Neural progenitor cell (in vitro differentiated cells): ENCODE data around the gene CUEDC1. TPM values are rescaled to one million over a fixed set of nuclear protein-coding genes. Genes with fewer than 3 reads are reported as not detected.
A peak's percentile ranks its signal among the peaks of the same experiment; 100 is the strongest.

Experiments used
- DNase-seq: peaks from one replicate; pipeline ENCODE4 v3.0.0-alpha.2; 2016; ENCODE audit warnings: low spot score
- H2AFZ ChIP-seq: fragments of 200-600 bp; sonication (generic); replicated peaks from 2 replicates; pipeline ENCODE4 v1.6.1; 2016; ENCODE audit warnings: antibody characterized with exemption
- H3F3A ChIP-seq: fragments of 200-600 bp; sonication (generic); 2 replicates; pipeline ENCODE4 v1.6.1; 2016; ENCODE audit warnings: antibody characterized with exemption, low read depth
- H3K27ac ChIP-seq: fragments of 200-600 bp; sonication (generic); 2 replicates; pipeline ENCODE4 v1.5.1; 2016; ENCODE audit warnings: mild to moderate bottlenecking
- H3K27me3 ChIP-seq: fragments of 200-600 bp; sonication (generic); 2 replicates; pipeline ENCODE4 v1.6.1; 2016; ENCODE audit warnings: mild to moderate bottlenecking, moderate library complexity
- H3K36me3 ChIP-seq: fragments of 200-600 bp; sonication (generic); 2 replicates; pipeline ENCODE4 v1.5.1; 2016
- H3K4me1 ChIP-seq: fragments of 200-600 bp; sonication (generic); 2 replicates; pipeline ENCODE4 v1.6.1; 2016; ENCODE audit warnings: mixed run types
- H3K4me2 ChIP-seq: fragments of 200-600 bp; sonication (generic); 2 replicates; pipeline ENCODE4 v1.6.1; 2016
- H3K4me3 ChIP-seq: fragments of 200-600 bp; sonication (generic); 2 replicates; pipeline ENCODE4 v1.5.1; 2016
- H3K79me2 ChIP-seq: fragments of 200-600 bp; sonication (generic); 2 replicates; pipeline ENCODE4 v1.6.1; 2016; ENCODE audit warnings: low read depth
- H3K9ac ChIP-seq: fragments of 200-600 bp; sonication (generic); 2 replicates; pipeline ENCODE4 v1.6.1; 2016
- H3K9me3 ChIP-seq: fragments of 200-600 bp; sonication (generic); 2 replicates; pipeline ENCODE4 v1.5.1; 2016; ENCODE audit warnings: low read depth
- H4K20me1 ChIP-seq: fragments of 200-600 bp; sonication (generic); 2 replicates; pipeline ENCODE4 v1.6.1; 2016; ENCODE audit warnings: low read depth
- H3K27ac Mint-ChIP-seq: 3 replicates; pipeline ENCODE4 v1.8.0; 2021; ENCODE audit warnings: mixed read lengths
- H3K27me3 Mint-ChIP-seq: 2 replicates; pipeline ENCODE4 v1.8.0; 2022; ENCODE audit warnings: low read depth, mild to moderate bottlenecking, inconsistent platforms, moderate library complexity, mixed read lengths; ENCODE audit not compliant: insufficient read depth
- H3K36me3 Mint-ChIP-seq: 3 replicates; pipeline ENCODE4 v1.8.0; 2021; ENCODE audit warnings: mixed read lengths
- H3K4me1 Mint-ChIP-seq: 3 replicates; pipeline ENCODE4 v1.8.0; 2021; ENCODE audit warnings: mixed read lengths
- H3K4me3 Mint-ChIP-seq: 3 replicates; pipeline ENCODE4 v1.8.0; 2021; ENCODE audit warnings: mild to moderate bottlenecking, moderate library complexity, mixed read lengths
- H3K9me3 Mint-ChIP-seq: 3 replicates; pipeline ENCODE4 v1.8.0; 2020; ENCODE audit warnings: mixed read lengths
- CTCF ChIP-seq: fragments of 200-600 bp; sonication (generic); IDR thresholded peaks from 2 replicates; pipeline ENCODE4 v1.5.1; 2017; ENCODE audit warnings: antibody characterized with exemption, mild to moderate bottlenecking
- EZH2 ChIP-seq: fragments of 200-600 bp; sonication (generic); IDR thresholded peaks from 2 replicates; pipeline ENCODE4 v1.6.1; 2017; ENCODE audit warnings: antibody characterized with exemption, mild to moderate bottlenecking, moderate library complexity
- EZH2phosphoT487 ChIP-seq: fragments of 200-600 bp; sonication (generic); IDR thresholded peaks from 2 replicates; pipeline ENCODE4 v1.6.1; 2017; ENCODE audit warnings: antibody characterized with exemption
- total RNA-seq: library from RNA; depleted of rRNA; stranded (reverse); fragments of >200 nt; gene quantifications from 2 replicates; pipeline ENCODE4 v1.2.3, GENCODE V29; 2015; ENCODE audit warnings: low replicate concordance

Gene CUEDC1
- total RNA-seq, 1 donor from 2014 or later, result 8.8 TPM

GRCh38 chr17:57877803-57878377, 77.3 kb downstream of the CUEDC1 start:
- Mint-ChIP-seq H3K36me3 (peaks cover 27% of the 10 kb centered on the region), H3K27ac (peak overlapping the region; percentile 21), H3K9me3 (no peaks in the 10 kb centered on the region), H3K4me3 (no peak overlapping the region), H3K4me1 (peaks cover 82% of the 10 kb centered on the region), H3K27me3 (peaks cover 10% of the 10 kb centered on the region)
- Histone ChIP-seq H3K4me3 (no peak overlapping the region), H2AFZ (no peak overlapping the region), H4K20me1 (no peaks in the 10 kb centered on the region), H3K36me3 (no peaks in the 10 kb centered on the region), H3K9ac (no peak overlapping the region), H3K4me1 (peaks cover 47% of the 10 kb centered on the region), H3K79me2 (no peaks in the 10 kb centered on the region), H3K27me3 (peaks cover 26% of the 10 kb centered on the region), H3K4me2 (no peak overlapping the region), H3F3A (peaks cover 39% of the 10 kb centered on the region), H3K27ac (no peak overlapping the region), H3K9me3 (no peaks in the 10 kb centered on the region)
- DNase-seq, result no peak
- TF ChIP-seq CTCF, result no peak
- no peak for TF ChIP-seq EZH2
- no peak for TF ChIP-seq EZH2phosphoT487

GRCh38 chr17:57876866-57877237, 78.4 kb downstream of the CUEDC1 start:
- Mint-ChIP-seq H3K4me3 (no peak overlapping the region), H3K36me3 (peaks cover 26% of the 10 kb centered on the region), H3K9me3 (no peaks in the 10 kb centered on the region), H3K27ac (peak overlapping the region; percentile 94), H3K4me1 (peaks cover 78% of the 10 kb centered on the region), H3K27me3 (peaks cover 10% of the 10 kb centered on the region)
- no peak for DNase-seq
- H3K27me3 ChIP-seq, result peaks cover 30% of the 10 kb centered on the region
- peaks cover 38% of the 10 kb centered on the region for H3F3A ChIP-seq
- peaks cover 39% of the 10 kb centered on the region for H3K4me1 ChIP-seq
- H2AFZ ChIP-seq, result no peak overlapping the region
- no peaks in the 10 kb centered on the region for H3K9me3 ChIP-seq
- no peak overlapping the region for H3K27ac ChIP-seq
- no peaks in the 10 kb centered on the region for H3K79me2 ChIP-seq
- H3K4me2 ChIP-seq, result no peak overlapping the region
- no peaks in the 10 kb centered on the region for H4K20me1 ChIP-seq
- no peak overlapping the region for H3K9ac ChIP-seq
- no peaks in the 10 kb centered on the region for H3K36me3 ChIP-seq
- TF ChIP-seq CTCF, result no peak
- no peak for TF ChIP-seq EZH2phosphoT487
- TF ChIP-seq EZH2, result no peak
- H3K4me3 ChIP-seq, result no peak overlapping the region

- H3F3A ChIP-seq, result peaks cover 32% of the 10 kb centered on the region
- peaks cover 30% of the 10 kb centered on the region for H3K27me3 ChIP-seq
- H3K79me2 ChIP-seq, result no peaks in the 10 kb centered on the region
- no peak overlapping the region for H2AFZ ChIP-seq
- H3K36me3 ChIP-seq, result no peaks in the 10 kb centered on the region
- no peak overlapping the region for H3K4me3 ChIP-seq
- peaks cover 79% of the 10 kb centered on the region for H3K4me1 Mint-ChIP-seq
- no peak for DNase-seq
- H4K20me1 ChIP-seq, result no peaks in the 10 kb centered on the region
- H3K4me3 Mint-ChIP-seq, result peak overlapping the region; percentile 69
- H3K9ac ChIP-seq, result no peak overlapping the region
- H3K36me3 Mint-ChIP-seq, result peaks cover 31% of the 10 kb centered on the region
- peak overlapping the region; percentile 56 for H3K4me2 ChIP-seq
- peaks cover 10% of the 10 kb centered on the region for H3K27me3 Mint-ChIP-seq
- no peaks in the 10 kb centered on the region for H3K9me3 Mint-ChIP-seq
- TF ChIP-seq CTCF (no peak), EZH2phosphoT487 (no peak), EZH2 (no peak)
- H3K4me1 ChIP-seq, result peaks cover 33% of the 10 kb centered on the region
- H3K9me3 ChIP-seq, result no peaks in the 10 kb centered on the region
- H3K27ac Mint-ChIP-seq, result peak overlapping the region; percentile 94
- H3K27ac ChIP-seq, result no peak overlapping the region
Observed at GRCh38 chr17:57876023-57876865, 79.0 kb downstream of the CUEDC1 start.
